GM19372 (cell line): ENCODE results near the gene CROCC2.

Experiments
- ATAC-seq: cut with Tn5 transposase; IDR thresholded peaks from one replicate; pipeline ENCODE4 v1.9.1; 2021; ENCODE audit warnings: mild to moderate bottlenecking, low read depth, moderate library complexity; ENCODE audit not compliant: unreplicated experiment

Gene CROCC2

DNA sequence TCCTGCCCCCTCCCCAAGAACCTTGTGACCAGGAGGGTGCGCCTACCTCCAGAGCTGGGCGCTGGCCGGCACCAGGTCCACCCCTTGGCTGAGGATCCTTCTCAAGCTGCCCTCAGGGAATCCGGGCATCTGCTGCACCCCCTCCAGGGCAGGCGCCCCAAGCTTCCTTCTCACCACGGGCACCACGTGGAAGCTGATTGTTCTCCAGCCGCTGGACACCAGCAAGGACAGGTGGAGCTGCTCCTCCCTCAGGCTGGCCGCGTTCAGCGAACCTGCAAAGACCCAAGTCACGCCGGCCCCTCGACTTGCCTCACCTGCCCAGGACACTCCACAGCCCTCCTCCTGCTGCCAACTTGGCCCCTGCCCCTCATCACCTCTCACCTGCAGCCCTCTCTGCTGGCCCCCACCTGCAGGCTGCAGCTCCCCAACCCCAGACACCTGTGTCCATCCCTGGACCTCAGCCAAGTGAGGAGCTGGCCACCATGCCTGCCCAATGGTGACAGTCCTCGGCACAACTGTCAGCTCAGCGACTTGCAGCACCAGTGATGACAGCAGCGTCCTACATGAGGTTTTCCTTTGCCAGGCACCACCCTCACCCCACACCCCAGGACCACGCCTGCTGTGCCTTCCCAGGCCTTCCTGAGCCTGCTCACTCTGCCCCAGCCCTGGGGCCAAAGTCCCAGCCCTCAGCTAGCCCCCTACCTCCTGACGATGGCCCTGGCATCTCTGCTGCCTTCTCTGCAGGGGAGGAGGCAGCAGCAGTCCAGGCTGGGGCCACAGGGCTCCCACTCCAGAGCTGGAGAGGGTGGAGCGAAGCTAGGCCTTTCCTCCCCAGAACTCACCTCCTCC, 14.4 kb upstream of the CROCC2 start:
- ATAC-seq: no peak

- ATAC-seq: no peak
Measured at GRCh38 chr2:240892356-240892755, 13.8 kb upstream of the CROCC2 start.

DNA sequence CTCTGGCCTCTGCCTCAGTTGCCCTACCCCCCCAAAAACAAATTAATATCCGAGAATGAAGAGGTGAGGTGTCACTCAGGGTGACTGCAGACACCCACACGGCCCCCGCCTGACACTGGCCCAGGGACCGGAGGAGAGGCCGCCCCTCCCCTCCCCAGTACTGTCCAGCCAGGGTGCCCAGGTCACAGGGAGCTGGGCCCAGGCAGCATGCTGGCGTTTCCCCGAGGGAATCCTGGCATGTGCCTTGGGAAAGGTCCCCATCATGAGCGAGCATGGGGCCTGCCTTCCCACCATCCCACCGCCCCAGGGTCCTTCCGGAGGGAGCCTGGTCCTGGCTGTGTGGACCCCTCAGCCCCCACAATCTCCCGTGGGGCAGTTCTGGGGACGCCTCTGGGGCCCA, 13.2 kb upstream of the CROCC2 start:
- no peak for ATAC-seq

DNA sequence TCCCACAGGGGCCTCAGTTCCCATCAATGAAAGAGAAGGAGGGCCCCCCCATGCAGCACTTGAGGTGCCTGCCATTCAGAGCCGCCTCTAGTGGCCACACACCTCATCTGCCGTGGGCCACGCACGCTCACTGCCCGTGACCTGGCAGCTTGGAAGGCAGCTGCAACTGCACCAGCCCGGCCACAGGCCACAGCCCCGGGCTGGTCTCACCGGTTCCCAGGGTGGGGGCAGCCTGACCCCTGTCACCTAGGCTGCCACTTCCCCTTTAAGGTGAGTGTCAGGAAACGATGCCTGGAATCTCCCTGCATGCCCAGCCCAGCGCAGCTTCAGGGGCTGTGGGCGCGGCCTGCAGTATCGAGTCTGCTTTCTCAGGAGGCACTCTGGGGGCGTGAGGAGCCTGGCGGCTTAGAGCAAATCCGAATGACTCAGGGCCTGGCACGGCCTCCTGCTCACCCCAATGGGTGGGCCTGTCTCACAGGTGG, 12.7 kb upstream of the CROCC2 start:
- ATAC-seq: no peak

DNA sequence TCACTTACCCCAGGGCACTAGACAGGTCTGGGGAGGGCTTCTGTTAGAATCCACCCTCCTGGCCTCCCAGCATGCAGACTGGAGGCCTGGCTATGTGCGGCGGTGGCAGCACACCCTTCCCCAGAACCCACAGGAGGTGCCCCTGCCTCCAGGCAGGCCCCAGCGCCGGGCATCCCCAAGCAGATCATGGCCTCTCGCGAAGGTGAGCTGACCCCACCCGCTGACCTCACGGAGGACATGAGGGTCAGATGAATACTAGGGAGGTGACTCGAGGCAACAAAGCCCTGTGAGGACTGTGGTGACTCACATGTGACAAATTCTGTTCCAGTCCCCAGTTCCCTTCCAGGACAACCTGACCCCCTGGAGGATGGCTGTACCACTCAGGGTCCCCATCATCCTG, 12.1 kb upstream of the CROCC2 start:
- no peak for ATAC-seq

GRCh38 chr2:240894836-240895558, 11.1 kb upstream of the CROCC2 start:
- ATAC-seq: no peak

DNA sequence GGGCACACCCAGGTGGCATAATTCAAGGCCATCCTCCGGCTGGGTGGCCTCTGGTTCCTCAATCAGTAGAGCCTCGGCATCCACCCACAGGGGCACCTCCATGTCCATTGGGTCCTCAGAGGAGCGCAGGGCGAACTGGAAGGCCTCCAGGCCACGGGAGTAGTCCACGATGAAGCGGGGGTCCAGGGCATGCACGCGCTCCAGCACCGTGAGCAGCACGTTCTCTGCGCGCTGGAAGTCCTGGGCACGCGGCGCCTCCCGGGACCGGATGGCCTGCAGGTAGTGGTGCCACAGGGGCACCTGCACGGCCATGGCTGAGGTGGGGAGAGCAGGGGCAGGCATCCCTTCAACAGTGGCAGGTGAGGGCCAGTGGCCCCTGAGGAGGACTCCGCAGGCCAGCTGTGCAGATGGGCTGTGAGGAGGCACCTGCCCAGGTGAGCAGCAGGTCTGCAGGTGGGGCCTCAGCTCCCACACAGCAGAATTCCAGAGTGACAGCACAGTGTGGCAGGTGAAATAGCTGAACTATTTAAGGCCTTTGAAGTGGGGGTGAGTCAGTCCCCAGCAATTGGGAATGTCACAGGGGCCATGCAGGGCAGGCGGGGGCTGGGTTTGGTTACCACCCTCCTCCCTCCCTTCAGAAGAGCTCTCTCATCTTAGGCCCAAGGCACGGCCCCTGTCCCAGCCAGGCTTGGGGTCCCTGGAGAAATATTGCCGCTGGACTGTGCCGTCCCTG, 10.3 kb upstream of the CROCC2 start, which contains the start of gene MAB21L4:
Gene MAB21L4 (minus strand): TSS at position 501 of the 733 bp plus-strand sequence. CDS start 159 bp downstream, at position 342.
- ATAC-seq: no peak

GRCh38 chr2:240896394-240896793, 9.7 kb upstream of the CROCC2 start:
- ATAC-seq: no peak

GRCh38 chr2:240896871-240897692, 9.1 kb upstream of the CROCC2 start:
- ATAC-seq: no peak

GRCh38 chr2:240898108-240898730, 7.9 kb upstream of the CROCC2 start:
- no peak for ATAC-seq

DNA sequence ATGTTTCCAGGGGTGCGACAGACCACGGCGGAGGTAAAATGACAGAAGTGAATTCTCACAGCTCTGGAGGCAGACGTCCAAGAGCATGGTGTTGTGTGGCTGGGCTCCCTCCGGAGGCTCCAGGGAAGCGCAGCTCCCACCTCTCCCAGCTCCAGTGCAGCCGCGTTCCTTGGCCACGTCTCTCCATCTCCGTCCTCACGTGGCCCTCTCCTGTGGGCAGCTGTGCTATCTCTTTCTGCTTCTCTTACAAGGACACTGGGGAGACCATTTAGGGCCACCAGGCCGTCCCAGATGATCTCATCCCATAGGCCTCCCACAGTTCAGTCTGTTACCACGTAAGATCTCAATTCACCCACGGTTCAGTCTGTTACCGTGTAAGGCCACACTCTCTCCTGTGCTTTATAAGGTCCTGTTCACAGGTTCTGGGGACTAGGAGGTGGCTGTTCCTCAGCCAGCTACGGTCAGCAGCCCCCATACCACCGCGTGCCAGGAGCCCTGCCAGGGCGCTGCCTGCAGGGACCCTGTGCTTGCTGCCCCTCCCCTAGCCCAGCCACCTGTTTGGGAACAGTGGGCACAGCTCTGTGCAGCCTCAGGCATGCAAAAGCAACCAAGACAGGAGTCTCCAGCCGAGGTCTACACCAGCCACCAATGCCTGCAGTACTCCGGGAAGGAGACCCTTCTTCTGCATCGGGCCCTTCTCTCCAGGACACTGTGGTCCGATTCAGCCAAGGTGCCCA, 7.2 kb upstream of the CROCC2 start:
- ATAC-seq: no peak

DNA sequence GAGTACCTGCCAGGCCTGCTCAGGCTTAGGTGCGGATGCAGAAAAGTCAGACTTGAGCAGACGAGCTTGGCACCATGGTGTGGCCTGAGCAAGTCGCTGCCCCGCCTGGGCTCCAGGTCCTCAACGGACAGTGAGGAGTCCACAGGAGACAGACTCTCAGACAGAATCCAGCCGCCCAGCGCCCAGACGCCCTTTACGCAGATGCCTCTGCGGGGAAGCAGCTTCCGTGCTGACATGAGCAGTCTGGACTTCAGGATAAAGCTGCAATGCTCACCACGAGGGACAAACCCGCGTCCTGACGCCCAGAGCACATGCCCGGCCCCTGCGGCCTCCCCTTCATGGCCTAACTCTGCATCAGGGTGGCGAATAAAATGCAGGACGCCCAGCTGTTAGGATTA, 6.7 kb upstream of the CROCC2 start:
- no peak for ATAC-seq

DNA sequence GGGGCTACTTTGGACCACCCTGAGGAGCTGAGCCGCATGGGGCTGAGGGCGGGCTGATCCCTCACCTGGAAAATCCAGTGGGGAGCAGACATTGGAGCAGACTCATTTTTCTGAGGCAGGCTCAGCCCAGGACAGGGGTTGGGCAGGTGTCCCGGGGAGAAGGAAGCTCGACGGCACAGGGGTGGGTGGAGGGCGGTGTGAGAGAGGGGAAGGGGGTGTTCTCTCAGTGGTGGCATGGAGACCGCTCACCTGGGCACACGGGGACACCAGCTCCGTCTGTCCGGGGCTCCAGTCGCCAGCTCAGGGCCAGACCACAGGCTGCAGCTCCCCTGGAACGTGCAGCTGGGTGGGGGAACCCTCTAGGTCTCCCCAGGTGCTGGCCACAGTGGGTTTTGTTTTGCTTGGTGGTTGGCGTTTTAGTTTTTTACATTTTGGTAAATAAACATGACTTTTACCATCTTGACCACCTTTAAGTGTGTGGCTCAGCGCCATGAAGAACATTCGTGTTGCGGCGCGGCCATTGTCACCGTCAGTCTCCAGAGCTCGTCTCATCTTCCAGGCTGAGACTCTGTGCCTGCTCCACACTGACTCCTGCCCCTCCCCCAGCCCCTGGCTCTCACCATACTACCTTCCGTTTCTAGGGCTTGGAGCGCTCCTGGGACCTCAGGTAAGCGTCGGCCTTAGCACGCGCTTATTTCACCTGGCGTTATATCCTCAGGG, 5.8 kb upstream of the CROCC2 start:
- no peak for ATAC-seq

DNA sequence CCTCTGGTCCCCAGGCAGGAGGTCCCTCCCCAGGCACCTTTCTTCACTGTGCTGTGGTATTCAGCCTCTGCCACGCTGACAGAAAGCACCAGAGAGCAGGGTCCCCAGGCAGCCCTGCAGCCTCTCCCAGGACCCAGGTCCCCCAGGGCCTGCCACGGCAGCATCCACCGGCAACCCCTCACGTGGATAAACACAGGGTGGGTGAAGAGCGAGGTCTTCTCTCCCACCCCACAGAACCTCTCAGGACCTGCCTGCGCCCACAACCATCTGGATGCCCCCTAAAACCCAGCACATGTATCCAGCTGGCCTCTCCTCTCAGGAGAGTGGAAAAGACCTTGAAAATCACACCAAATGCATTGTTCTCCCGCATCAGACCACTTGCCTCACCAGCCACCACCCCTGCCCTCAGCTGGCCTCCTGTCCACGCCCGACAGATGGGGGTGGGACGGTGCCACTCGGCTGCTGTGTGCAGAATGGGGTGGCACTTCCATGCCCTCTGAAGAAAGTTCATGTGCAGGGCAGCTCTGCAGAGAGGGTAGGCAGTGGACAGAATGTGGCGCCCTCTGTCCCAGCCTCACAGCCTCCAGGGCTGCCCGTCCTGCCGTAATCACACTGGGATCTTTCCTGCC, 4.0 kb upstream of the CROCC2 start:
- ATAC-seq: no peak

- ATAC-seq: no peak
Measured at GRCh38 chr2:240902615-240903041, 3.5 kb upstream of the CROCC2 start.

DNA sequence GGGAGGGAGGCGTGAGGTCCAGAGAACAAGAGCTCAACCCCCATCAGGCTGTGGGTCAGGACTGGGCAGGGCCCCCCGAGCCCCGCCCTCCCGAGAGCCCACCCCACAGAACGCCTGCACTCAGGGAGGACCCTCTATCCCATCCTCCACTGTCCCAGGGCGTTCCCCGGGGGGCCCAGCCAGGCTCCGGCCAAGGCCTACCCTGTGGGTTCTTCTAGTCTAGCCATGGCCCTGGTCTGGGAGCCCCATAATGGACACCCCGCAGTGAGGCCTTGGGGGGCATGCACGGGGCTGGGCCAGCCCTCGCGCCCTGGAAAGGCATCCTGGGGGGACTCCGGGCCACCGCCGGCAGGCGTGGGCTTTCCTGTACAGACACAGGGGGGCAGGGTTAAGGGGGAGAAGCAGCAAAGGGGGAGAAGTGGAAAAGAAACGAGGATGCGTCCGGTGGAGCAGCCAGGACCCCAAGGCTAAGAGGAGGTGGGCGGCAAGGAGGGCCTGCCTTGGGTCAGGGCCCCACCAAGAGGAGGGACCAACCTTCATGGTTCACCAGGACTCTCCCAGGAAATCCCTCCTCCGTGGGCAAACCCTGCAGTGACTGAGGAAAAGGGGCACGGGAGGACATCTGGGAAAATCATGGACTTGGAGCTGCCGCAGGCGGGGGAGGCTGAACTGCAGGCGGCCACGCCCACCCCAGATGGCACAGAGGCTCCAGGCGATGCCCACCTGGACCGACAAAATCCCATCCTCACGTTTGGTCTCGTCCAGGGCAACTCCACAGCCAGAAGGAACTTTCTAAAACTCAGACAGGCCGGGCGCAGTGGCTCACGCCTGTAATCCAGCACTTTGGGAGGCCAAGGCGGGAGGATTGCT, 2.7 kb upstream of the CROCC2 start:
- no peak for ATAC-seq
